Left ventricle myocardium inferior (tissue), 1 donor: Measurements from ENCODE around the gene DNAJC12. TPM values are rescaled to one million over a fixed set of nuclear protein-coding genes. Genes with fewer than 3 reads are reported as not detected.
"Not testable (repeated sequence)": the region's sequence is repeated elsewhere in the genome, so short reads cannot be mapped to it uniquely, and the experiment has no call there.

Source experiments
- DNase-seq: peaks from one replicate; pipeline ENCODE4 v3.0.0-alpha.2; 2020
- H3K27ac ChIP-seq: fragments of 200-600 bp; replicated peaks from 2 replicates; pipeline ENCODE4 v1.8.0; 2021
- H3K27me3 ChIP-seq: fragments of 200-600 bp; 2 replicates; pipeline ENCODE4 v1.8.0; 2021; ENCODE audit warnings: low read depth
- H3K36me3 ChIP-seq: fragments of 200-600 bp; 2 replicates; pipeline ENCODE4 v1.8.0; 2021
- H3K4me1 ChIP-seq: fragments of 200-600 bp; 2 replicates; pipeline ENCODE4 v1.8.0; 2021
- H3K4me3 ChIP-seq: fragments of 200-600 bp; 2 replicates; pipeline ENCODE4 v1.8.0; 2021; ENCODE audit warnings: mild to moderate bottlenecking, moderate library complexity
- H3K9me3 ChIP-seq: fragments of 200-600 bp; replicated peaks from 2 replicates; pipeline ENCODE4 v1.8.0; 2021
- CTCF ChIP-seq: fragments of 200-600 bp; IDR thresholded peaks from 2 replicates; pipeline ENCODE4 v1.8.0; 2021; ENCODE audit warnings: antibody characterized with exemption, mild to moderate bottlenecking, borderline replicate concordance
- intact Hi-C: fragments of 100-400 bp; cut with micrococcal nuclease; formaldehyde crosslinking; loops from one replicate; pipeline ENCODE4 v1.11.0; 2022
- total RNA-seq: library from RNA; stranded (reverse); fragmentation: NEBNext Ultra II Directional; extraction: Animal tissue kit (Norgen Biotek cat#: 25700); gene quantifications from one replicate; pipeline ENCODE4 v1.2.1, GENCODE V29; 2021
- donor health status: DM: no; HTN: yes; CAD: no; lungs with severe emphysema.

The DNAJC12 gene
- total RNA-seq, 1 donor from 2014 or later, result 6.1 TPM

GRCh38 chr10:67849331-67850011, 11.5 kb upstream of the DNAJC12 start:
- H3K9me3 ChIP-seq, result no peaks in the 10 kb centered on the region
- TF ChIP-seq CTCF, result peak; percentile 53
- H3K4me1 ChIP-seq, result peaks cover 11% of the 10 kb centered on the region
- H3K36me3 ChIP-seq, result no peaks in the 10 kb centered on the region
- peak overlapping the region; percentile 76 for H3K4me3 ChIP-seq
- intact Hi-C loops, result no loop called here
- H3K27me3 ChIP-seq, result no peaks in the 10 kb centered on the region
- DNase-seq, result peak; percentile 97
- H3K27ac ChIP-seq, result peak overlapping the region; percentile 94

- Histone ChIP-seq H3K4me3 (no peak overlapping the region), H3K4me1 (no peaks in the 10 kb centered on the region), H3K36me3 (no peaks in the 10 kb centered on the region), H3K27ac (no peak overlapping the region), H3K27me3 (no peaks in the 10 kb centered on the region), H3K9me3 (peaks cover 14% of the 10 kb centered on the region)
- intact Hi-C loops, result no loop called here
- no peak for DNase-seq
- no peak for TF ChIP-seq CTCF
These were observed 5.3 kb upstream of the DNAJC12 start for GRCh38 chr10:67843284-67843683.

- Histone ChIP-seq H3K27me3 (no peaks in the 10 kb centered on the region), H3K27ac (no peak overlapping the region), H3K4me1 (peaks cover under 1% of the 10 kb centered on the region), H3K4me3 (no peak overlapping the region), H3K36me3 (no peaks in the 10 kb centered on the region), H3K9me3 (peaks cover 14% of the 10 kb centered on the region)
- intact Hi-C loops, result no loop called here
- no peak for TF ChIP-seq CTCF
- no peak for DNase-seq
These were observed 3.7 kb upstream of the DNAJC12 start for GRCh38 chr10:67841737-67842136.

- H3K4me1 ChIP-seq, result peaks cover 6% of the 10 kb centered on the region
- no peak for TF ChIP-seq CTCF
- H3K27me3 ChIP-seq, result no peaks in the 10 kb centered on the region
These were observed 2.0 kb upstream of the DNAJC12 start for GRCh38 chr10:67839951-67840350.

GRCh38 chr10:67839511-67839910, 1.5 kb upstream of the DNAJC12 start:
- H3K27ac ChIP-seq, H3K36me3 ChIP-seq, intact Hi-C loops, H3K27me3 ChIP-seq, DNase-seq, H3K4me3 ChIP-seq, H3K4me1 ChIP-seq: not testable (repeated sequence)
- H3K9me3 ChIP-seq, result peaks cover 14% of the 10 kb centered on the region

More at GRCh38 chr10:67839951-67840350, 2.0 kb upstream of the DNAJC12 start:
- no peak for DNase-seq
- intact Hi-C loops, result no loop called here
- no peak overlapping the region for H3K4me3 ChIP-seq
- H3K27ac ChIP-seq, result no peak overlapping the region
- H3K9me3 ChIP-seq, result peaks cover 14% of the 10 kb centered on the region
- H3K36me3 ChIP-seq, result no peaks in the 10 kb centered on the region

GRCh38 chr10:67836972-67837371, 1.0 kb downstream of the DNAJC12 start:
- intact Hi-C loops, result no loop called here
- no peak for DNase-seq
- Histone ChIP-seq H3K4me3 (peak overlapping the region; percentile 65), H3K27me3 (no peaks in the 10 kb centered on the region), H3K27ac (no peak overlapping the region), H3K9me3 (peaks cover 10% of the 10 kb centered on the region), H3K4me1 (peaks cover 6% of the 10 kb centered on the region), H3K36me3 (no peaks in the 10 kb centered on the region)
- no peak for TF ChIP-seq CTCF
